K562 (cell line): ENCODE data around the gene NRARP.

Experiments
- ATF3 ChIP-seq, 2 experiments: fragments of 450-650 bp in 1 of 2; sonication (generic) in 1 of 2; formaldehyde crosslinking in 1 of 2; IDR thresholded peaks in 1 of 2; conservative IDR thresholded peaks in 1 of 2; 2 replicates each; pipeline versions ENCODE4 v1.6.1 to v1.8.1; 2016 to 2023; ENCODE audit warnings: mild to moderate bottlenecking in 2 of 2, moderate library complexity in 2 of 2, inconsistent platforms in 1 of 2, missing genetic modification reagents in 1 of 2
- BHLHE40 ChIP-seq: IDR thresholded peaks from 2 replicates; pipeline ENCODE4 v1.6.1; 2011; ENCODE audit warnings: low read length, improper control_type of control experiment
- CTCF ChIP-seq, 3 experiments: IDR thresholded peaks in 2 of 3; conservative IDR thresholded peaks in 1 of 3; 2 replicates each; pipeline ENCODE4 v1.5.1; 2011 to 2012; ENCODE audit warnings: low read length in 3 of 3, mild to moderate bottlenecking in 3 of 3, control low read depth in 2 of 3, improper control_type of control experiment in 1 of 3, inconsistent platforms in 1 of 3, low read depth in 1 of 3, mixed read lengths in 1 of 3, moderate library complexity in 1 of 3; ENCODE audit not compliant: insufficient read depth in 2 of 3
- MBD2 ChIP-seq: sonication (generic); IDR thresholded peaks from 2 replicates; pipeline ENCODE4 v1.6.1; 2016; ENCODE audit warnings: low read depth, borderline replicate concordance
- MYBL2 ChIP-seq, 2 experiments: fragments of 450-650 bp in 1 of 2; sonication (generic) in 1 of 2; formaldehyde crosslinking in 1 of 2; IDR thresholded peaks; 2 replicates each; pipeline versions ENCODE4 v1.6.1 to v1.8.1; 2017 to 2022; ENCODE audit warnings: borderline replicate concordance in 1 of 2, inconsistent platforms in 1 of 2, low read depth in 1 of 2, mild to moderate bottlenecking in 1 of 2, missing genetic modification reagents in 1 of 2, moderate library complexity in 1 of 2
- RUNX1 ChIP-seq: sonication (generic); IDR thresholded peaks from 2 replicates; pipeline ENCODE4 v1.6.1; 2016; ENCODE audit warnings: antibody characterized with exemption, low read depth
- STAT6 ChIP-seq: sonication (generic); formaldehyde crosslinking; IDR thresholded peaks from 2 replicates; pipeline ENCODE4 v1.8.1; 2023; ENCODE audit warnings: mild to moderate bottlenecking, missing genetic modification reagents
- ZBTB1 ChIP-seq: sonication (generic); formaldehyde crosslinking; IDR thresholded peaks from 2 replicates; pipeline ENCODE4 v1.8.1; 2023; ENCODE audit warnings: missing genetic modification reagents, low read depth, mild to moderate bottlenecking, borderline replicate concordance

DNA sequence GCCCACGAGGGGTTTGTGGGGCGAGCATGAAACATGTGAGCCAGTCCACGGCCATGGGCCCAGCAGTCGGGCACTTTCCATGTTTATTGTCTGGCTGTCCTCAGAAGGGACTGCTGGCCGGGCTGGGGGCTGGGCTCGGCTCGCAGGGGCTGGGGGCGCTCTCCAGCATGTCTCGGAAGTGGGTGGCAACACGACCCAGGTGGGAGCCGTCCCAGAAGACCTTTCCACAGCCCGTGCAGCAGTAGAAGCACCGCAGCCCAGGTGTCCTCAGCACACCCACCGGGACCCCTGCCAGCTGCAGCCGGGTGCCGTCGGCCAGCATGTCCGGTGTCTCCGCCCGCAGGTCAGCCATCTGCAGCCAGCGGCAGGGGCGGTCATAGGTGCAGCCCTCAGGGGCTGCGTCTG, 4.8 kb upstream of the NRARP start:
- TF ChIP-seq MBD2 (no peak), ATF3 (IDR thresholded peaks at IDR 0.05) (no peak), ATF3 (CRISPR knock-in tag; conservative IDR thresholded peaks at IDR 0.05) (no peak), RUNX1 (no peak), STAT6 (no peak), CTCF (IDR thresholded peaks at IDR 0.05 in 2 of 3, conservative IDR thresholded peaks at IDR 0.05 in 1 of 3; ENCODE audit: insufficient read depth in 2 of 3, low read depth in 1 of 3, low read length in 3 of 3) (no peak), MYBL2 (IDR thresholded peaks at IDR 0.05; ENCODE audit: low read depth) (no peak), MYBL2 (CRISPR knock-in tag; IDR thresholded peaks at IDR 0.05; ENCODE audit: borderline replicate concordance) (no peak), BHLHE40 (no peak), ZBTB1 (CRISPR knock-in tag) (no peak)
